Gastroesophageal sphincter (tissue), 3 donors: Measurements from ENCODE around the gene MPL.

Experiments used
- POLR2A ChIP-seq, 2 donors: fragments of 450-650 bp; IDR thresholded peaks; one replicate each; pipeline ENCODE4 v1.6.1; 2017; ENCODE audit warnings: antibody characterized with exemption in 2 of 2, mild to moderate bottlenecking in 2 of 2, moderate library complexity in 1 of 2
- POLR2AphosphoS5 ChIP-seq: sonication (generic); formaldehyde crosslinking; IDR thresholded peaks from one replicate; pipeline ENCODE4 v1.6.1; 2017; ENCODE audit warnings: antibody characterized with exemption
- TF ChIP-seq, protein P1 (sequence below), 4 experiments: fragments of 200-600 bp in 2 of 4; fragments of 450-650 bp in 2 of 4; sonication (generic) in 1 of 4; IDR thresholded peaks; one replicate each; pipeline ENCODE4 v1.5.1; 2017 to 2019; ENCODE audit warnings: antibody characterized with exemption in 4 of 4, mild to moderate bottlenecking in 2 of 4, moderate library complexity in 2 of 4

DNA sequence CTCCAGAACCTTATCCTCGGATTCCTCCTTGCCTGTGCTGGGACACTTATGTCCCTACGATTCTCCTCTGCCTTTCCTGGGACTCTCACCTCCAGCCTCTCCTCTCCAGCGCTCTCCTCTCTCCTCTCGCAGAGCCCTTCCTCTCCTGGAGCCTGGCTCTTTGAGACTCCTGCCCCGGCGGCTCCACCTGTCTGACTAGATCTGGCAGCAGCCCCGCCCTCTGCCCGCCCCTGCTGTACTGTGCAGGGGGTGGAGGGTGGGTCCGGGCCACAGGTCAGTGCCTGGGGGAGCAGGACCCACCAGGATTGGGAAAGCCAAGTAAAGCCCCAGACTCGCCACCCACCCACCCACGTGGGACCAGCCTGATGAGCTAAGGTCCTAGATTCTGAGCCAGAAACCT lies 28.6 kb downstream of the MPL start:
- TF ChIP-seq POLR2A (IDR thresholded peaks at IDR 0.05): no peak
- TF ChIP-seq, protein P1, sequence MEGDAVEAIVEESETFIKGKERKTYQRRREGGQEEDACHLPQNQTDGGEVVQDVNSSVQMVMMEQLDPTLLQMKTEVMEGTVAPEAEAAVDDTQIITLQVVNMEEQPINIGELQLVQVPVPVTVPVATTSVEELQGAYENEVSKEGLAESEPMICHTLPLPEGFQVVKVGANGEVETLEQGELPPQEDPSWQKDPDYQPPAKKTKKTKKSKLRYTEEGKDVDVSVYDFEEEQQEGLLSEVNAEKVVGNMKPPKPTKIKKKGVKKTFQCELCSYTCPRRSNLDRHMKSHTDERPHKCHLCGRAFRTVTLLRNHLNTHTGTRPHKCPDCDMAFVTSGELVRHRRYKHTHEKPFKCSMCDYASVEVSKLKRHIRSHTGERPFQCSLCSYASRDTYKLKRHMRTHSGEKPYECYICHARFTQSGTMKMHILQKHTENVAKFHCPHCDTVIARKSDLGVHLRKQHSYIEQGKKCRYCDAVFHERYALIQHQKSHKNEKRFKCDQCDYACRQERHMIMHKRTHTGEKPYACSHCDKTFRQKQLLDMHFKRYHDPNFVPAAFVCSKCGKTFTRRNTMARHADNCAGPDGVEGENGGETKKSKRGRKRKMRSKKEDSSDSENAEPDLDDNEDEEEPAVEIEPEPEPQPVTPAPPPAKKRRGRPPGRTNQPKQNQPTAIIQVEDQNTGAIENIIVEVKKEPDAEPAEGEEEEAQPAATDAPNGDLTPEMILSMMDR (IDR thresholded peaks at IDR 0.05): no peak
- no peak for TF ChIP-seq POLR2AphosphoS5
